ENCODE data around the gene LMTK3. TPM values are rescaled to one million over a fixed set of nuclear protein-coding genes. Genes with fewer than 3 reads are reported as not detected.

The LMTK3 gene
- total and polyA plus RNA-seq, 9 of the 15 experiments (the other 6 are each of a cell fraction or from before 2014, with no cell fraction given) = 0.35 to 12.3 (median 2.0) TPM; not detected in 2

GRCh38 chr19:48469289-48469881 is 42.2 kb downstream of the LMTK3 start, which contains the start of gene CYTH2 (continued):
- TF ChIP-seq SOX6 (IDR thresholded peaks at IDR 0.05) = peak; percentile 72; the same call in 1 of the 2 replicates
- TF ChIP-seq RUNX1 (IDR thresholded peaks at IDR 0.05; ENCODE audit: low read depth) = no peak
- peak; percentile 81; the same call in 1 of the 2 replicates for TF ChIP-seq OTX1 (CRISPR knock-in tag; IDR thresholded peaks at IDR 0.05)
- no peak for TF ChIP-seq ELF1 (tag; IDR thresholded peaks at IDR 0.05)
- 0 out of 2 replicates have a peak, but pooled peaks have one; percentile 18 for TF ChIP-seq ELF4 (CRISPR knock-in tag; IDR thresholded peaks at IDR 0.05)
- 0 out of 2 replicates have a peak, but pooled peaks have one; percentile 59 for TF ChIP-seq ZNF232 (CRISPR knock-in tag; IDR thresholded peaks at IDR 0.05)
- TF ChIP-seq BRD4 (IDR thresholded peaks at IDR 0.05) = peak; percentile 82; the same call in 1 of the 2 replicates
- TF ChIP-seq, protein P1, sequence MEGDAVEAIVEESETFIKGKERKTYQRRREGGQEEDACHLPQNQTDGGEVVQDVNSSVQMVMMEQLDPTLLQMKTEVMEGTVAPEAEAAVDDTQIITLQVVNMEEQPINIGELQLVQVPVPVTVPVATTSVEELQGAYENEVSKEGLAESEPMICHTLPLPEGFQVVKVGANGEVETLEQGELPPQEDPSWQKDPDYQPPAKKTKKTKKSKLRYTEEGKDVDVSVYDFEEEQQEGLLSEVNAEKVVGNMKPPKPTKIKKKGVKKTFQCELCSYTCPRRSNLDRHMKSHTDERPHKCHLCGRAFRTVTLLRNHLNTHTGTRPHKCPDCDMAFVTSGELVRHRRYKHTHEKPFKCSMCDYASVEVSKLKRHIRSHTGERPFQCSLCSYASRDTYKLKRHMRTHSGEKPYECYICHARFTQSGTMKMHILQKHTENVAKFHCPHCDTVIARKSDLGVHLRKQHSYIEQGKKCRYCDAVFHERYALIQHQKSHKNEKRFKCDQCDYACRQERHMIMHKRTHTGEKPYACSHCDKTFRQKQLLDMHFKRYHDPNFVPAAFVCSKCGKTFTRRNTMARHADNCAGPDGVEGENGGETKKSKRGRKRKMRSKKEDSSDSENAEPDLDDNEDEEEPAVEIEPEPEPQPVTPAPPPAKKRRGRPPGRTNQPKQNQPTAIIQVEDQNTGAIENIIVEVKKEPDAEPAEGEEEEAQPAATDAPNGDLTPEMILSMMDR (IDR thresholded peaks at IDR 0.05 in 2 of 3, conservative IDR thresholded peaks at IDR 0.05 in 1 of 3; ENCODE audit: insufficient read depth in 2 of 3, low read depth in 1 of 3, low read length in 3 of 3) = no peak
- TF ChIP-seq GTF2E2 (tag; IDR thresholded peaks at IDR 0.05) = peak; percentile 74; the same call in 1 of the 2 replicates
- TF ChIP-seq THAP12 (CRISPR knock-in tag; IDR thresholded peaks at IDR 0.05) = peak; percentile 66; the same call in 1 of the 2 replicates
- TF ChIP-seq ZC3H11A (IDR thresholded peaks at IDR 0.05; ENCODE audit: low read depth, low read length) = no peak
- TF ChIP-seq, protein P2, sequence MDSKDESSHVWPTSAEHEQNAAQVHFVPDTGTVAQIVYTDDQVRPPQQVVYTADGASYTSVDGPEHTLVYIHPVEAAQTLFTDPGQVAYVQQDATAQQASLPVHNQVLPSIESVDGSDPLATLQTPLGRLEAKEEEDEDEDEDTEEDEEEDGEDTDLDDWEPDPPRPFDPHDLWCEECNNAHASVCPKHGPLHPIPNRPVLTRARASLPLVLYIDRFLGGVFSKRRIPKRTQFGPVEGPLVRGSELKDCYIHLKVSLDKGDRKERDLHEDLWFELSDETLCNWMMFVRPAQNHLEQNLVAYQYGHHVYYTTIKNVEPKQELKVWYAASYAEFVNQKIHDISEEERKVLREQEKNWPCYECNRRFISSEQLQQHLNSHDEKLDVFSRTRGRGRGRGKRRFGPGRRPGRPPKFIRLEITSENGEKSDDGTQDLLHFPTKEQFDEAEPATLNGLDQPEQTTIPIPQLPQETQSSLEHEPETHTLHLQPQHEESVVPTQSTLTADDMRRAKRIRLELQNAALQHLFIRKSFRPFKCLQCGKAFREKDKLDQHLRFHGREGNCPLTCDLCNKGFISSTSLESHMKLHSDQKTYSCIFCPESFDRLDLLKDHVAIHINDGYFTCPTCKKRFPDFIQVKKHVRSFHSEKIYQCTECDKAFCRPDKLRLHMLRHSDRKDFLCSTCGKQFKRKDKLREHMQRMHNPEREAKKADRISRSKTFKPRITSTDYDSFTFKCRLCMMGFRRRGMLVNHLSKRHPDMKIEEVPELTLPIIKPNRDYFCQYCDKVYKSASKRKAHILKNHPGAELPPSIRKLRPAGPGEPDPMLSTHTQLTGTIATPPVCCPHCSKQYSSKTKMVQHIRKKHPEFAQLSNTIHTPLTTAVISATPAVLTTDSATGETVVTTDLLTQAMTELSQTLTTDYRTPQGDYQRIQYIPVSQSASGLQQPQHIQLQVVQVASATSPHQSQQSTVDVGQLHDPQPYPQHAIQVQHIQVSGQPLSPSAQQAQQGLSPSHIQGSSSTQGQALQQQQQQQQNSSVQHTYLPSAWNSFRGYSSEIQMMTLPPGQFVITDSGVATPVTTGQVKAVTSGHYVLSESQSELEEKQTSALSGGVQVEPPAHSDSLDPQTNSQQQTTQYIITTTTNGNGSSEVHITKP (IDR thresholded peaks at IDR 0.05; ENCODE audit: partially characterized antibody) = peak; percentile 97
- TF ChIP-seq PML (IDR thresholded peaks at IDR 0.05; ENCODE audit: low read length) = peak; percentile 84; the same call in 1 of the 2 replicates
- no peak for TF ChIP-seq PCBP2 (IDR thresholded peaks at IDR 0.05; ENCODE audit: low read depth, low read length, poor library complexity, severe bottlenecking)
- peak in 1 of 2 experiments; percentile 77; a peak in 2 of 4 replicates for TF ChIP-seq SIN3A (IDR thresholded peaks at IDR 0.05; ENCODE audit: borderline replicate concordance in 2 of 2, control insufficient read depth in 1 of 2, low read depth in 2 of 2, low read length in 2 of 2)
- no peak for TF ChIP-seq ZNF707 (CRISPR knock-in tag; conservative IDR thresholded peaks at IDR 0.05)
- no peak for TF ChIP-seq MYNN (IDR thresholded peaks at IDR 0.05)
- no peak for TF ChIP-seq MYNN (CRISPR knock-in tag; IDR thresholded peaks at IDR 0.05)
- TF ChIP-seq E2F6 (IDR thresholded peaks at IDR 0.05; ENCODE audit: borderline replicate concordance in 1 of 2, extremely low read depth in 1 of 2, insufficient read depth in 1 of 2, insufficient read length in 1 of 2, low read depth in 1 of 2, low read length in 1 of 2, poor library complexity in 1 of 2, severe bottlenecking in 1 of 2) = peak in 1 of 2 experiments; percentile 17
